SIG-M5 (cell line): Measurements from ENCODE around the gene PARVA.

Experiments
- DNase-seq: peaks from one replicate; lab custom pipeline; 2025; lab: John Stamatoyannopoulos, UW

Gene PARVA

DNA sequence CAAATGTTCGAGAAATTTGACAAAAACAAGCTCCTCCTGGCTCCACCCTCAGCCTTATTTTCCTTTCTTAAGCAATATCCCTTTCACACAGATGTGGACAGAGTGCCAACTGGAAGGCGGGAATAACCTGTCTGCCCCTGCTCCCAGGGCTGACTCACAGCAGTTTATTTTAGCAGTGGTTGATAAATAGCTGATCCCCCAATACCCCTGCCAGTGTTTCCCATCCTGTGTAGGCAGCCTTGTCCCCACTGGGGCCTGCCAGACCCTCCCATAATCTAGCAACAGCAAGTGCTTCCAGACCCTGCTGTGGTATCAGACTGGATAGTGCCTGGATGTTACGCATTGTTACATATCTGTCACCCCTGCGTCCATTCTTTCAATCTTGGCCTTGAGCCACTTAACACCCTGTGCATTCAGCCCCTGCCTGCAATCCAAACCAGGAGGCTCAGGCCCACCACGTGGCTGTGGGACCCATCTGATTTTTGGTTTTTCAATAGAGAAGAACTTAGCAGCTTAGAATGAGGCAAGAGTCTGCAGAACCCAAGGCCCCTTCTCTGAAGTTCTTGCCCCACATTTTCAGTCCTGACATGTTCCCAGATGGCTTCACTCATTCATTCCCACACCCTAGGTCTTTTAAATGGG lies 53.7 kb downstream of the PARVA start:
- no peak for DNase-seq

GRCh38 chr11:12432507-12432906 lies 55.1 kb downstream of the PARVA start:
- DNase-seq = no peak

DNA sequence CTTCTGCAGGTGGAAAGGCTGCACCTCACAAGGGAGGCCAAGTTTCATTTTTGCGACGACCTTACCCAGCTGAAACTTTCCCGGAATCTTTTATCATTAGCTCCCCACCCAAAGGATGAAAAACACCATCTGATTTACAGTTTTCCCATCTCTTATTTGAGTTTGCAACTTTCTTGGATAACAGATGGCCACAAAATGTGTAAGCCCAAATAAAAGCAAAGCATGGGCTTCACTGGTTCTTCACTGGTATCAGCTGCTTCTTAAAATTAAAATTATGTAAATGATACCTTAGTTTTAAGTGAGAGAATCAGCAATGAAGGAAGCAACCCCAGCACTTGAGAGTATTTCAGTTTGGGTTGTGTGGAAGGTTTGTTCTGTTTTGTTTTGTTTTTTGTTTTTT lies 55.8 kb downstream of the PARVA start:
- no peak for DNase-seq

DNA sequence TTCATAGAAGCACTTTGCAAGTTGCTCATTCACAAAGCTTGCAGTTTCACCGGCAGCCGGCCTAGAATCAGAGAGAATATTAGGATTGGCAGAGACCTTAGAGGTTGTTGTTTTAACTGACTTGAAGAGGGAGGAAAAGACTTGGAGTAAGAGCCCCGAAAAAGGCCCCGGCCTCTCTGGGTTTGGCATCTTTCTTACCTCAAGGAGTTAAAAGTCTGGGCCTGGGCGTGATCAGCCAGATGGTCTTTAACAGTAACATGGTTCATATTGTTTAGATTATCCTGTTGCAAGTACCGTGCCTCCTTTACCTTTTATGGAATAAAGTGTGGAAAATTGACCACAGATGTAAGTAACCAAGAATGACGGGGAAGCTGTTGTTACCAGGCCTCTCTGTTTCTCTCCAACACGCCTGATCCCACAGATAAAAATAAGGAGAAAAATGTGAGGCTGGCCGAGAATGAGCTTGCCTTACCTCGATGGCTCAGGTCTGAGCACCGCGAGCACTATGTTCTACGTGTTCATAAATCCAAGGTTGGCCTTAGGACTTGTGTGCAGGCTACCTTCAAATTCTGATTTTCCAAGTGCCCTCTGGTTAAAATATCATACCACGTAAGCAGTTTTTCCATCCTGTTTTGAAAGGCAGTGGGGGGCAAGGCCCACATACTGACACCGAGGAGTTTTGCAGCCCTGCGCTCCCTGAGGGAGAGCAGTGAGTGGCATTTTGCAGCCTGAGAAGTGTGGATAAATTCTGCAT lies 56.4 kb downstream of the PARVA start:
- no peak for DNase-seq

GRCh38 chr11:12434325-12434654 lies 56.9 kb downstream of the PARVA start:
- no peak for DNase-seq

DNA sequence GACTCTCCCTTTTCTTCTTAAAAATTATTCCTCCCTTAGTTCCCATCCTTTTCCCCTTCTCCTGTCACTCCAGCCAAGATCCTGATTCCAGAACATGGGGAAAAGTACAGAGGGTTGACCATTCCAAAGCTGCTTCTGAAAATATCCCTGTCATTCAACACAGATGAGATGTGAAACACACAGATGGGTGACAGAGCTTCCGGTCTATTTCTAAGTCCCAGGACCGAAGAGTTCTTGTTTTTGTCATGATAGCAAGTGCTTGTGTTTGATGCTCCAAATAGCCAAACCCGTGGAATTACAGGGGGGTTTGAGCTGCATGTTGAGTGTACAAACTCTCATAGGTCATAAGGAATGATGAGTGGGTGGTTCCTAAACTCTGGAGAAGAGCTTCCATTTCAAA lies 57.9 kb downstream of the PARVA start:
- no peak for DNase-seq

DNA sequence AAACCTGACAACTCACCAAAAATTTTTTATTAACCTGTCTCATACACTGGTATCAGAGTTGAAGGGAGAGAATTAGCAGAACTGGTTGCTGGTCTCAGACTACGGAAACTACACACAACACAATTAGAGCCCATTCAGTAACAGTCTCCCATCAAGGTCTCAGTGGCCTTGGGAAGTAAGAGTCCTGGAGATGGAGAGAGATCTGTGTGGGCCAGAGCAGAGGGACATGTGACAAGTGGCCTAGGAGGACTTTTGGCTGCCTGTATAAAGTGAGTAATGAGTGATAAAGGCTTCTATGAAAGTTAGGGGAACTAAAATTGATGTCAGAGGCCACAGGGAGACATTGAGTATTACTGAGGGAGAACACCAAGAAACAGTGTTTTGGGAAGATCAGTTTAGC lies 58.9 kb downstream of the PARVA start:
- DNase-seq = no peak

DNA sequence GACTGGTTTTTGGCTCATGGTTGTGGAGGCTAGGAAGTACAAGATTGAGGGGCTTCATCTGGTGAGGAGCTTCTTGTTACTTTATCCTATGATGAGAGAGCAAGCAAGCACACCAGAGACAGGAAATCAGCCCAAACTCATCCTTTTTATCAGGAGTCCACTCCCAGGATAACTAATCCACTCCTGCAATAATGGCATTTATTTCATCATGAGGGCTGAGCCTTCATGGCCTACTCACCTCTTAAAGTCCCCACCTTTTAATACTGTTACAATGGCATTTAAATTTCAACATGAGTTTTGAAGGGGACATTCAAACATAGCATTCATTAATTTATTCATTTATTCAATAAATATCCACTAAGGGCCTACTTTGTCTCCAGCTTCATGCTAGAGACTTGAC lies 60.9 kb downstream of the PARVA start:
- DNase-seq = no peak

DNA sequence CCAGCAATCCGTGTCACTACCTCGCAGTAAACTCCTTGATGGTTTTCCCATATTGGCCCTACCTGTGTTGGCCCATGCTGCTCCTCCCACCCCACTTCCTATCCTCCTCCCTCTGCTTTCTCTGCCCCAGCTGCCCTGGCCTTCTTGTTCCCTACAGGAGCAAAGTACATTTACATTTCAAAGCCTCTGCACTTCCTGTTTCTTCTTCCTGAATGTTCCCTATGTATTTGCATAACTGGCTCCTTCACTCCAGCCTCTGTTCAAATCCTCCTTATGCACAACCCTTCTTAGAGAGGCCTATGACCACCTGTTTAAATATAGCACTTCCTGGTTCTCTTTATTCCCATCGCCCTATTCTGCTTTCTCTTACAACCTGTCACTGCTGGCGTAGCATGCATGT lies 62.2 kb downstream of the PARVA start:
- DNase-seq = no peak

DNA sequence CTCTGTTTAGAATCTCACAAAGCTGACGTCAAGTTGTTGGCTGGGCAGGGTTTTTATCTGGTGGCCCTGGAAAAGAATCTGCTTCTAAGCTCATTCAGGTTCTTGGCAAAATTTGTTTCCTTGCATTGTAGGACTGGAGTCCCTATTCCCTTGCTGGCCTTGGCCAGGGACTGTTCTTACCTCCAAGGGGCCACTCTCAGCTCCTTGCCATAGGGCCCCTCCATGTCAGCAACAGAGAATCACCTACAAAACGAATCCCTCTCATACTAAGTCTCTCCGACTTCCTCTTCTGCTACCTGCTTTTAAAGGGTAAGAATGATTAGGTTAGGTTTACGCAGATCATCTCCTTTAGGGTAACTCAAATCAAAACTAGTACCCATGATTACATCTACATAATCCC lies 63.2 kb downstream of the PARVA start:
- no peak for DNase-seq

GRCh38 chr11:12441231-12441861 lies 64.0 kb downstream of the PARVA start:
- DNase-seq = no peak

- DNase-seq = no peak
Measured at GRCh38 chr11:12444601-12445000, 67.2 kb downstream of the PARVA start.

GRCh38 chr11:12445001-12445400 lies 67.6 kb downstream of the PARVA start:
- DNase-seq = no peak

DNA sequence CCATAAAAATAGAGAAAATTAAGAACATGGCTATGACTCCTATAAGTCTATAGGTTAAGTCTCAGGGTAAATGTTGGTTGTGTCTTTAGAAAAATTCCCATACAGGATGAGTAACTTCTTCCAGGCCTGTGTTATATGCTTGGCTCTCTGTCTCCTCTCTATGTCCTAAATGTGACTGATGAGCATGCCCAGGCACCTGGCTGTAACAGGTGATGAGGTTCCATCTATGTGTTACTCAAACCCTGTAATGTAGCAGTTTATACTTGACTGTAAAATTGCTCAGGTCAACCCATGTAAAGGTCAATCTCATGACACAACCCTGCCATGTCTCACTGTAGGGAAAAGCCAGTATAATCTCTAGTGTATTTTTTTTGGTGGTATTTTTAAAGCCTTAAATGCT lies 69.5 kb downstream of the PARVA start:
- DNase-seq = no peak

- DNase-seq = no peak
Measured at GRCh38 chr11:12448131-12448939, 71.0 kb downstream of the PARVA start.

- no peak for DNase-seq
Measured at GRCh38 chr11:12449961-12450715, 72.8 kb downstream of the PARVA start.

DNA sequence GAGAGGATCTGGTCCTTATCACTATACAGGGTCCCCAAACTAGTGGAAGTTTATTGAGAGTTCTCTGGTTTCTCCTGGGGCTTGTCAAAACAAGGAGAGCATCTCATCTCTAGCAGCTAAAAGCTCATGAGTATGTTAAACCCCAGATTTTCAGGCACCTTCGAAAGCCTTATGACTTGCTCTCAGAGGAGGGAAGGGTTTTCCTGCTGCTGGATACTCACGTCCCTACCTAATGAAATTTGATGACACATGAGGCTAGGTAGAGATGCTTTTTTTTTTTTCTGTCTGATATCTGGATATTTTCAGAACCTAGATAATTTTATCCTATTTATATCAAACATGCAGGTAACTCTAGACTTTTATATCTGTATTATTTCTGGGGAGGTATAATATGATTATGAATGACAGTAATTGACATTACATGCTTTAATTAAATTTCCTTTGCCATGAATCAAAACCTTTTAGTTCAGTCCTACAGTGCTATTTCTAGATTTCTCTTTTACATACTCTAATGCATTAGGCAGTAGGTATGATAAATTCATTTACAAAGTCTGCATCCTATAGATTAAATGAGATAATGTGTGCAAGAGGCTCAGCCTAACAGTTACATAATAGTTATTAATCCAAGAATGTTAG lies 73.9 kb downstream of the PARVA start:
- no peak for DNase-seq

- DNase-seq = no peak
Measured at GRCh38 chr11:12453243-12453642, 75.9 kb downstream of the PARVA start.

GRCh38 chr11:12454782-12455181 lies 77.4 kb downstream of the PARVA start:
- no peak for DNase-seq

- no peak for DNase-seq
Measured at GRCh38 chr11:12455938-12456337, 78.6 kb downstream of the PARVA start.
